ENCODE data around the gene ZNF891. TPM values are rescaled to one million over a fixed set of nuclear protein-coding genes. Genes with fewer than 3 reads are reported as not detected.

Gene ZNF891
- polyA plus RNA-seq, 1 donor: 2.2 TPM

DNA sequence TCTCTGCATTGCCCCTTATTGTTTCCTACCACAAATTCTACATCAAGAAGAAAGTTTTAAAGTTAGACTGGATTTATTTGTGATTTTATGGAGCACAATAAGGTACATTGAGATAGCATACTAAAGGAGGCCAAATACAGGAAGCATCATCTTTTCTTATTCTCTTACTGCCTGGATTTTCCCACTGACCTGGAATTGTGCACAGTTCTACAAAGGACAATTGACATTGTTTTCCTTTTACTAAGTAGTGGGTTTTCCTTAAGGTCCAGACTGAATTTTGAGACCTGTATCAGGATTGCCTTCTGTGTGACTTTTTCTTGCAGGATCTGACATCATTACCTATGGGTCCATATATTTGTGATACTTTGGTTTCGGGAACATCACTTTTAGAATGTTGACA lies 68.1 kb downstream of the ZNF891 start:
- DNase-seq (ENCODE audit: low read depth): no peak

GRCh38 chr12:133058203-133059113 lies 71.6 kb downstream of the ZNF891 start:
- DNase-seq (ENCODE audit: low read depth): no peak

DNA sequence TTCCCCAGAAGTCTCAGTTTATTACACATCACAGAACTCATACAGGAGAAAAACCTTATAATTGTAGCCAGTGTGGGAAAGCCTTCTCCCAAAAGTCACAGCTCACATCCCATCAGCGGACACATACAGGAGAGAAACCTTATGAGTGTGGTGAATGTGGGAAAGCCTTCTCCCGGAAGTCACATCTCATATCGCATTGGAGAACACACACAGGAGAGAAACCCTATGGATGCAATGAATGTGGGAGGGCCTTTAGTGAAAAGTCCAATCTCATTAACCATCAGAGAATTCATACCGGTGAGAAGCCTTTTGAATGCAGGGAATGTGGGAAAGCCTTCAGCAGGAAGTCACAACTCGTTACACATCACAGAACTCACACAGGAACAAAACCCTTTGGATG lies 72.6 kb downstream of the ZNF891 start:
- DNase-seq (ENCODE audit: low read depth): no peak

Other genes starting within 250 kb of the ZNF891 start
- gene CHFR, start 242.7 kb downstream of the ZNF891 start, polyA plus RNA-seq (ENCODE audit: insufficient read length): 16.8 TPM
- 12.4 TPM for gene ZNF605, start 174.0 kb downstream of the ZNF891 start, polyA plus RNA-seq (ENCODE audit: insufficient read length)
- gene ZNF26, start 143.9 kb downstream of the ZNF891 start, polyA plus RNA-seq (ENCODE audit: insufficient read length): 8.5 TPM
- 24.1 TPM for gene ZNF84, start 92.8 kb downstream of the ZNF891 start, polyA plus RNA-seq (ENCODE audit: insufficient read length)
- gene ZNF140, start 49.4 kb downstream of the ZNF891 start, polyA plus RNA-seq (ENCODE audit: insufficient read length): 16.0 TPM
- gene ZNF10, start 353 bp upstream of the ZNF891 start, polyA plus RNA-seq (ENCODE audit: insufficient read length): 6.8 TPM
- gene ZNF268, start 51.2 kb upstream of the ZNF891 start, polyA plus RNA-seq (ENCODE audit: insufficient read length): 6.8 TPM
- not detected for gene ANHX, start 105.6 kb upstream of the ZNF891 start, polyA plus RNA-seq (ENCODE audit: insufficient read length)

All from forelimb muscle (tissue), 1 donor.